ENCODE data around the gene MAP7. TPM values are rescaled to one million over a fixed set of nuclear protein-coding genes. Genes with fewer than 3 reads are reported as not detected.
"Not testable (repeated sequence)": the region's sequence is repeated elsewhere in the genome, so short reads cannot be mapped to it uniquely, and the experiment has no call there.

The MAP7 gene
- polyA plus RNA-seq, 1 donor from 2014 or later: 5.1 TPM

DNA sequence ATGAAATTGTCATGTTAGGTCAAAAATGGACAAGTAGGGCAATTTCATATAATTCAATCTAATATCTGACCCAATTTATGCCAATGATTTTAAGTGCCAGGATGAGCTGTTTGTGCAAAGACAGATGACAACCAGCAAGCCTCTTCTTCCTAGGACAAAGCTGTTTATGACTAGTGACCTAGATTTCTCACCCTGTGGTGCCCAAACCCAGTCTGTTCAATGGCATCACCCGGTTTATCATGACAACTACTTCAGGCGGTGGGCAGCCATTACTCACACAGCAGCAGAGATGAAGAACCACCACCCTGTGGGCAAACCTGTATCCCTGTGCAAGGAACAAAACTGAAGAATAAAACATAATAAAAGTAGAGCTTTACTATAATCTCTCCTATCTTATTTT lies 59.0 kb downstream of the MAP7 start:
- TF ChIP-seq MXI1 (conservative IDR thresholded peaks at IDR 0.05; ENCODE audit: poor library complexity, severe bottlenecking) (no peak), SMC3 (conservative IDR thresholded peaks at IDR 0.05; ENCODE audit: poor library complexity) (no peak), EZH2 (IDR thresholded peaks at IDR 0.05; ENCODE audit: borderline replicate concordance, insufficient read depth, low read length, poor library complexity, severe bottlenecking) (no peak), EP300 (conservative IDR thresholded peaks at IDR 0.05; ENCODE audit: poor library complexity, severe bottlenecking) (no peak), RAD21 (conservative IDR thresholded peaks at IDR 0.05) (no peak)
- TF ChIP-seq, protein P1, sequence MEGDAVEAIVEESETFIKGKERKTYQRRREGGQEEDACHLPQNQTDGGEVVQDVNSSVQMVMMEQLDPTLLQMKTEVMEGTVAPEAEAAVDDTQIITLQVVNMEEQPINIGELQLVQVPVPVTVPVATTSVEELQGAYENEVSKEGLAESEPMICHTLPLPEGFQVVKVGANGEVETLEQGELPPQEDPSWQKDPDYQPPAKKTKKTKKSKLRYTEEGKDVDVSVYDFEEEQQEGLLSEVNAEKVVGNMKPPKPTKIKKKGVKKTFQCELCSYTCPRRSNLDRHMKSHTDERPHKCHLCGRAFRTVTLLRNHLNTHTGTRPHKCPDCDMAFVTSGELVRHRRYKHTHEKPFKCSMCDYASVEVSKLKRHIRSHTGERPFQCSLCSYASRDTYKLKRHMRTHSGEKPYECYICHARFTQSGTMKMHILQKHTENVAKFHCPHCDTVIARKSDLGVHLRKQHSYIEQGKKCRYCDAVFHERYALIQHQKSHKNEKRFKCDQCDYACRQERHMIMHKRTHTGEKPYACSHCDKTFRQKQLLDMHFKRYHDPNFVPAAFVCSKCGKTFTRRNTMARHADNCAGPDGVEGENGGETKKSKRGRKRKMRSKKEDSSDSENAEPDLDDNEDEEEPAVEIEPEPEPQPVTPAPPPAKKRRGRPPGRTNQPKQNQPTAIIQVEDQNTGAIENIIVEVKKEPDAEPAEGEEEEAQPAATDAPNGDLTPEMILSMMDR (IDR thresholded peaks at IDR 0.05; ENCODE audit: poor library complexity, severe bottlenecking): no peak
- TF ChIP-seq, protein P2, sequence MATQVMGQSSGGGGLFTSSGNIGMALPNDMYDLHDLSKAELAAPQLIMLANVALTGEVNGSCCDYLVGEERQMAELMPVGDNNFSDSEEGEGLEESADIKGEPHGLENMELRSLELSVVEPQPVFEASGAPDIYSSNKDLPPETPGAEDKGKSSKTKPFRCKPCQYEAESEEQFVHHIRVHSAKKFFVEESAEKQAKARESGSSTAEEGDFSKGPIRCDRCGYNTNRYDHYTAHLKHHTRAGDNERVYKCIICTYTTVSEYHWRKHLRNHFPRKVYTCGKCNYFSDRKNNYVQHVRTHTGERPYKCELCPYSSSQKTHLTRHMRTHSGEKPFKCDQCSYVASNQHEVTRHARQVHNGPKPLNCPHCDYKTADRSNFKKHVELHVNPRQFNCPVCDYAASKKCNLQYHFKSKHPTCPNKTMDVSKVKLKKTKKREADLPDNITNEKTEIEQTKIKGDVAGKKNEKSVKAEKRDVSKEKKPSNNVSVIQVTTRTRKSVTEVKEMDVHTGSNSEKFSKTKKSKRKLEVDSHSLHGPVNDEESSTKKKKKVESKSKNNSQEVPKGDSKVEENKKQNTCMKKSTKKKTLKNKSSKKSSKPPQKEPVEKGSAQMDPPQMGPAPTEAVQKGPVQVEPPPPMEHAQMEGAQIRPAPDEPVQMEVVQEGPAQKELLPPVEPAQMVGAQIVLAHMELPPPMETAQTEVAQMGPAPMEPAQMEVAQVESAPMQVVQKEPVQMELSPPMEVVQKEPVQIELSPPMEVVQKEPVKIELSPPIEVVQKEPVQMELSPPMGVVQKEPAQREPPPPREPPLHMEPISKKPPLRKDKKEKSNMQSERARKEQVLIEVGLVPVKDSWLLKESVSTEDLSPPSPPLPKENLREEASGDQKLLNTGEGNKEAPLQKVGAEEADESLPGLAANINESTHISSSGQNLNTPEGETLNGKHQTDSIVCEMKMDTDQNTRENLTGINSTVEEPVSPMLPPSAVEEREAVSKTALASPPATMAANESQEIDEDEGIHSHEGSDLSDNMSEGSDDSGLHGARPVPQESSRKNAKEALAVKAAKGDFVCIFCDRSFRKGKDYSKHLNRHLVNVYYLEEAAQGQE (IDR thresholded peaks at IDR 0.05; ENCODE audit: borderline replicate concordance): no peak
- H3K79me2 ChIP-seq (replicated peaks; ENCODE audit: insufficient read depth, low read length): no peaks in the 10 kb centered on the region

DNA sequence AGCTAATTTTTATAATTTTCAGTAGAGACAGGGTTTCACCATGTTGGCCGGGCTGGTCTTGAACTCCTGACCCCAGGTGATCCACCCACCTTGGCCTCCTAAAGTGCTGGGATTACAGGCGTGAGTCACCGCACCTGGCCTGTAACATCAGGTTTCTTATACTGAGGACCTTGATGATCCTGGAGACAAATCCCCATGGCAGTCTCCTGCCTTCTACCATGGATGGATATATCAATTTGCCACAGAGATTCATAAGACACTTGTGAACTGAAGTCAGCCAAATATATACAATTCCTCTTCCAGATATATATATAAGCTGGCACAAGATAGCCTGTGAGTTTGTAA lies 60.6 kb downstream of the MAP7 start:
- not testable (repeated sequence) for H3K79me2 ChIP-seq (replicated peaks; ENCODE audit: insufficient read depth, low read length); H3K36me3 ChIP-seq (ENCODE audit: insufficient read depth, low read length); H3K27me3 ChIP-seq (ENCODE audit: insufficient read depth, low read depth, low read length); H3K4me2 ChIP-seq (ENCODE audit: low read length); H3K27ac ChIP-seq (ENCODE audit: low read length); H2AFZ ChIP-seq (ENCODE audit: low read depth, low read length); H3F3A ChIP-seq (ENCODE audit: insufficient read depth, low read length, poor library complexity, severe bottlenecking); H3K9ac ChIP-seq (ENCODE audit: low read length); H4K20me1 ChIP-seq (ENCODE audit: insufficient read depth); H3K9me3 ChIP-seq (ENCODE audit: low read length); H3K4me3 ChIP-seq (ENCODE audit: low read length); H3K9me2 ChIP-seq (ENCODE audit: insufficient read depth, low read length)

More for the DNA sequence above, 59.0 kb downstream of the MAP7 start:
- H4K20me1 ChIP-seq (ENCODE audit: insufficient read depth): no peaks in the 10 kb centered on the region
- H3K27me3 ChIP-seq (ENCODE audit: insufficient read depth, low read depth, low read length): no peaks in the 10 kb centered on the region
- no peaks in the 10 kb centered on the region for H3K9me3 ChIP-seq (ENCODE audit: low read length)
- H3K9me2 ChIP-seq (ENCODE audit: insufficient read depth, low read length): no peaks in the 10 kb centered on the region
- H3K9ac ChIP-seq (ENCODE audit: low read length): no peak overlapping the region
- H3K4me2 ChIP-seq (ENCODE audit: low read length): no peak overlapping the region
- no peaks in the 10 kb centered on the region for H3K36me3 ChIP-seq (ENCODE audit: insufficient read depth, low read length)
- H3K4me3 ChIP-seq (ENCODE audit: low read length): no peak overlapping the region
- no peak overlapping the region for H2AFZ ChIP-seq (ENCODE audit: low read depth, low read length)
- no peaks in the 10 kb centered on the region for H3F3A ChIP-seq (ENCODE audit: insufficient read depth, low read length, poor library complexity, severe bottlenecking)
- no peak overlapping the region for H3K27ac ChIP-seq (ENCODE audit: low read length)

DNA sequence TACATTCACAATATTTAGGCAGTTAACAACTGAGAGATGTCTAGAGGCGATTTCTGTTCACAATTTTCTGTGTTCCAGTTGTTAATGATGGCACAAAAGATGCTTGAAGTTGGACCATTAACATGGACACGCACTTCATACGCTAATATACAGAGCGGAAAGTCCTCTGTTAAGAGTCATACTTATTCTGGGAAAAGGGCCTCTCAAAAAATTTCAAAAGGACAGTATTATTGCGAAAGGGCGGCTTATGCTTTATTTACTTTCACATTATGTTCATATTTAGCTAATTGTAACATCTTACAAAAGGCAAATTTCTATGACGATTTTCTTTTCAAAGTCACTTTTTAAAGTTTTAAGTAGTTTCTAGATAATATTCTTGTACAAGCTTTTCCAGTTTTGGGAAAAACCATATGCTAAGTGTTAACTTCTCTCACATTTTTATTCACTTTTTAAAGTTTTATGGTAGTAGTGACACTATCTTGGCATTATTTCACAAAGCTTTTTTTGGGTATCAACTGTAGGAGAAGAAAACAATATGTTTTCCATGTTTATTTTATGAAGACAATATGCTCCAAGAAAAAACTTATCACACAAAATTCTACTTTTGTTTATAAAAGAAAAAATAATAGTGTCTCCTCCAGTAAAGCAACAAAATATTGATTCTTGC lies 62.3 kb downstream of the MAP7 start:
- Histone ChIP-seq H3F3A (ENCODE audit: insufficient read depth, low read length, poor library complexity, severe bottlenecking) (no peaks in the 10 kb centered on the region), H3K9me2 (ENCODE audit: insufficient read depth, low read length) (no peaks in the 10 kb centered on the region), H2AFZ (ENCODE audit: low read depth, low read length) (no peak overlapping the region), H3K9me3 (ENCODE audit: low read length) (no peaks in the 10 kb centered on the region), H3K27me3 (ENCODE audit: insufficient read depth, low read depth, low read length) (no peaks in the 10 kb centered on the region), H4K20me1 (ENCODE audit: insufficient read depth) (no peaks in the 10 kb centered on the region), H3K4me2 (ENCODE audit: low read length) (no peak overlapping the region), H3K27ac (ENCODE audit: low read length) (no peak overlapping the region), H3K9ac (ENCODE audit: low read length) (no peak overlapping the region), H3K36me3 (ENCODE audit: insufficient read depth, low read length) (no peaks in the 10 kb centered on the region), H3K4me3 (ENCODE audit: low read length) (no peak overlapping the region), H3K79me2 (replicated peaks; ENCODE audit: insufficient read depth, low read length) (no peaks in the 10 kb centered on the region)
- TF ChIP-seq SMC3 (conservative IDR thresholded peaks at IDR 0.05; ENCODE audit: poor library complexity) (no peak), EP300 (conservative IDR thresholded peaks at IDR 0.05; ENCODE audit: poor library complexity, severe bottlenecking) (no peak), MXI1 (conservative IDR thresholded peaks at IDR 0.05; ENCODE audit: poor library complexity, severe bottlenecking) (no peak), RAD21 (conservative IDR thresholded peaks at IDR 0.05) (no peak), POLR2AphosphoS5 (IDR thresholded peaks at IDR 0.05) (no peak), TAF1 (IDR thresholded peaks at IDR 0.05; ENCODE audit: low read depth) (no peak), EZH2 (IDR thresholded peaks at IDR 0.05; ENCODE audit: borderline replicate concordance, insufficient read depth, low read length, poor library complexity, severe bottlenecking) (no peak)
- TF ChIP-seq, protein P2 (IDR thresholded peaks at IDR 0.05; ENCODE audit: borderline replicate concordance): no peak
- TF ChIP-seq, protein P1 (IDR thresholded peaks at IDR 0.05; ENCODE audit: poor library complexity, severe bottlenecking): no peak

Measured in neural cell (in vitro differentiated cells).